Measurements from ENCODE around the gene TPM4. TPM values are rescaled to one million over a fixed set of nuclear protein-coding genes. Genes with fewer than 3 reads are reported as not detected.

TPM4 gene
- total and polyA plus RNA-seq, 2 of the 13 experiments (the other 11 are each of a cell fraction or from before 2014, with no cell fraction given), result 180 to 188 TPM

- TF ChIP-seq KLF15 (CRISPR knock-in tag; IDR thresholded peaks at IDR 0.05; ENCODE audit: borderline replicate concordance), result no peak
- TF ChIP-seq SNAPC5 (CRISPR knock-in tag; IDR thresholded peaks at IDR 0.05; ENCODE audit: borderline replicate concordance), result no peak
- no peak; the same call in 1 of the 2 replicates for TF ChIP-seq CBFB (CRISPR knock-in tag; IDR thresholded peaks at IDR 0.05)
- peak; percentile 76 for TF ChIP-seq CCDC6 (CRISPR knock-in tag; IDR thresholded peaks at IDR 0.05)
- TF ChIP-seq ZNF503 (CRISPR knock-in tag; IDR thresholded peaks at IDR 0.05), result no peak
- no peak for TF ChIP-seq ZNF720 (CRISPR knock-in tag; IDR thresholded peaks at IDR 0.05)
- TF ChIP-seq ZNF343 (CRISPR knock-in tag; IDR thresholded peaks at IDR 0.05), result no peak
- TF ChIP-seq ZNF160 (CRISPR knock-in tag; IDR thresholded peaks at IDR 0.05), result no peak
- TF ChIP-seq DZIP1 (CRISPR knock-in tag; IDR thresholded peaks at IDR 0.05), result no peak
- TF ChIP-seq SP2 (CRISPR knock-in tag; IDR thresholded peaks at IDR 0.05), result 0 out of 2 replicates have a peak, but pooled peaks have one; percentile 19
- TF ChIP-seq PAXIP1 (CRISPR knock-in tag; conservative IDR thresholded peaks at IDR 0.05), result no peak; the same call in 1 of the 2 replicates
- TF ChIP-seq ZNF260 (CRISPR knock-in tag; IDR thresholded peaks at IDR 0.05; ENCODE audit: borderline replicate concordance, low read depth), result no peak
- no peak for TF ChIP-seq THAP9 (CRISPR knock-in tag; IDR thresholded peaks at IDR 0.05; ENCODE audit: borderline replicate concordance)
- TF ChIP-seq ZNF292 (CRISPR knock-in tag; IDR thresholded peaks at IDR 0.05; ENCODE audit: borderline replicate concordance, low read depth), result no peak; the same call in 1 of the 2 replicates
- no peak for TF ChIP-seq MYC (CRISPR knock-in tag; IDR thresholded peaks at IDR 0.05; ENCODE audit: borderline replicate concordance)
- no peak for TF ChIP-seq ZNF616 (CRISPR knock-in tag; IDR thresholded peaks at IDR 0.05; ENCODE audit: low read depth)
- peak; percentile 57 for TF ChIP-seq YY1 (IDR thresholded peaks at IDR 0.05; ENCODE audit: insufficient read depth, insufficient replicate concordance, low read depth, low read length)
These were observed at the start of gene TPM4 (continued) for GRCh38 chr19:16076154-16076957.

Data from HepG2 (cell line).